Measurements from ENCODE around the gene HTR3C.
"Not testable (repeated sequence)": the region's sequence is repeated elsewhere in the genome, so short reads cannot be mapped to it uniquely, and the experiment has no call there.

Gene HTR3C, protein sequence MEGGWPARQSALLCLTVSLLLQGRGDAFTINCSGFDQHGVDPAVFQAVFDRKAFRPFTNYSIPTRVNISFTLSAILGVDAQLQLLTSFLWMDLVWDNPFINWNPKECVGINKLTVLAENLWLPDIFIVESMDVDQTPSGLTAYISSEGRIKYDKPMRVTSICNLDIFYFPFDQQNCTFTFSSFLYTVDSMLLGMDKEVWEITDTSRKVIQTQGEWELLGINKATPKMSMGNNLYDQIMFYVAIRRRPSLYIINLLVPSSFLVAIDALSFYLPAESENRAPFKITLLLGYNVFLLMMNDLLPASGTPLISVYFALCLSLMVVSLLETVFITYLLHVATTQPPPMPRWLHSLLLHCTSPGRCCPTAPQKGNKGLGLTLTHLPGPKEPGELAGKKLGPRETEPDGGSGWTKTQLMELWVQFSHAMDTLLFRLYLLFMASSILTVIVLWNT

DNA sequence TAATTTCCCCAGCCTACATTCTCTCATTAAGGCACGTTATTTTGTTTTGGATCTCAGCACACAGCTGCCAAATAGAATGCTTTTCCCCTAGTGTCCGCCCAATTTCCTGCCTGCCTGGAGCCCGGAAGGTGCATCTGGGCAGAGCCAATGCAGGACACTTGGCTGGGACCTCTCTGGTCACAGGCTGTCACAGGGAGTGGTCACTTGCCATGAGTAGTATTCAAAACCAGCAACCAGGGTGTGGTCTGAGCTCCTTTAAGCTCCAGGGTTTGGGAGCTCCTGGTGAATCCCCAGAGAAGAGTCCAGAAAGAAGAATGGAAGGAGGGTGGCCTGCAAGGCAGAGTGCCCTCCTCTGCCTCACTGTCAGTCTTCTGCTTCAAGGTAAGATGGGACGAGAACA is at the start of gene HTR3C:
Gene HTR3C (plus strand): TSS at position 281 of the 400 bp plus-strand sequence. CDS start 34 bp downstream, at position 315.
- DNase-seq: no peak

DNA sequence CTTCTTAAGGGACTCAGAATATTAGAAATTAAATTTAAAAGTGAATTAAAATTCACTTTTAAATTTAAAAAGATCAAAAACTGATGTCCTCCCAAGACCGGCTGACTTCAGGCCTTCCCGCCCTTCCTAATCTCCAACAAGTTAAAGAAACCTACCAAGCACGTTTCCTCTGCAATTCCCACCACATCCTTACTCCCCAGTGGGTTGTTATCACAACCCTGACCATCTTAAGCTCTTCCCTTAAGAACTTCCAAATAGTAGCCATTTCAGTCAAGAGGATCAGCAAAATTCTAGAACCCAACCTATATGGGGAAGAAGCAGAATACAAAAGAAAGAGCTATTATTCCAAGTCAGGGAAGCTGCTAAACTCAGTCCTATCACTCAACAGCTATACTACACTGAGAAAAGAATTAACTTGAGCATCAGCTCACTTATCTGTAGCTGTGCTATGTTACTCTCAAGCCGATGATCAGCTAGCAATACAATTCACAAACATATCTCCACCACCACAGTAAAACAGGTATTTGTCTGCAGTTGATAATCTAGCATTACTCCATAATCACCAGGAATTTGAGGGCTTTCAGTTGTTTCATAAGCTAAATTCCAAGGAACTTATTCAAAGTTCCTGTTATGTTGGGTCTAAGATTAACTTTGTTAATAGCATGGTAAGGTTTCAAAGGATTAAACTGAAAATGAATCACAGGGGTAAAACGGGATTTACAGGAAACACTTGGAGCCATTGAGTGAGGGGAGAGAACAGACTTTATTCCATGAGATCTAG is 49.5 kb upstream of the HTR3C start:
- DNase-seq: no peak

DNA sequence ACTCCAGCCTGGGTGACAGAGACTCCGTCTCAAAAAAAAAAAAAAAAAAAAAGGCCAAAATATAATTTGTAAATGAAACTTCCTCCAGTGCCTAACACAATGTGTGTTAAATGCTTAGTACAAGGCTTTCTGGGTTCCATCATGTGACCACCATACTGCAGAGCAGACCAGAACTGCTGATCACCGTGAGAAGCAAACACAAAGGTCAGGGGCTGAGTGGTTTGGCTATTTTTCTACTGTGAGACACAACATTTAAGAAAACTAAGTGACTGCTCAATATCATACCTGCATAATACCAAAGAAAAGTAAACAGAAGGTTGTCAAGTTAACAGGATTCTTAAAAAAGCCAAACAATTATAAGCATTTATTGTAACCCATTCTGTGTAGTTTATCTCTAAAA is 48.4 kb upstream of the HTR3C start:
- no peak for DNase-seq

DNA sequence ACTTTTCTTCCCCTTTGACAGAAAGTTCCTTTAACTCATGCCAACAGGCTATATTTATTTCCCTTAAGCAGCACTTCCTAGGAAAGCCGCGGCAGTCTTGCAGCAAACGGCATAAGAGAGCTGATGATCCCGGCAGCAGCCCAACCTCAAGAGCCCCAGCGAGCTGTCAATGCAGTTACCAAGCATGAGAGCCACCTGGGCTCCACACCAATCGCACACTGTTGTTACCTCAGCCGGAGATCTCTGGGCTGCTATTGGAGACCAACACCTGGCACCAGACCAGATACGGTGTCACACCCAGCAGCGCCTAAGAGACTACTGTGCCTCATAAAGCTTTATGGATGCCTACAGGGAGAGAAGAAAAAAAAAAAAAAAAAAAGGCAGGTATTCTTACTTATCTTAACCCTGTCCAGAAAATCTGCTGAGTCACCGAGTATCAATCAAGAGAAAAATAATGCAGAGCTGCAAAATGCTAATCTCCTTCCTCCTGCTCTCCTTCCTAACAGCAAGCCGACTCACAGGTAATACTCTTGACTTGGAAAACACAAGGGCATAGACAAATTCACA is 46.8 kb upstream of the HTR3C start:
- no peak for DNase-seq

DNA sequence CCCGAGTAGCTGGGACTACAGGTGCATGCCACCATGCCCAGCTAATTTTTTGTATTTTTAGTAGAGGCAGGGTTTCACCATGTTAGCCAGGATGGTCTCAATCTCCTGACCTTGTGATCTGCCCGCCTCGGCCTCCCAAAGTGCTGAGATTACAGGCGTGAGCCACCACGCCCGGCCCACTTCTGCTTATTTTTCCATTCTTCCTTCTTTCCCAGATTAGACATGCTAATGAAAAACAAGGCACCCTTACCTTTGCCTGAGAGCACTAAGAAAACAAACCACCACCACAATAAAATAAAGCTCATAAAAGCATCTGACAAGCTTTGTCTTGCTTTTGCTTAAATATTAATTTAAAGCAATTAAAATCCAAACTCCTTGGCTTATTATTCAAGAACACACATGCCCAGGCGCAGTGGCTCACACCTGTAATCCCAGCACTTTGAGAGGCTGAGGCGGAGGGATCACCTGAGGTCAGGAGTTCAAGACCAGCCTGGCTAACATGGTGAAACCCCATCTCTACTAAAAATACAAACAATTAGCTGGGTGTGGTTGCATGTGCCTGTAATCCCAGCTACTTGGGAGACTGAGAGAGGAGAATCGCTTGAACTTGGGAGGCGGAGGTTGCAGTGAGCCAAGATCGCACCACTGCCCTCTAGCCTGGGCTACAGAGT is 45.6 kb upstream of the HTR3C start:
- not testable (repeated sequence) for DNase-seq

DNA sequence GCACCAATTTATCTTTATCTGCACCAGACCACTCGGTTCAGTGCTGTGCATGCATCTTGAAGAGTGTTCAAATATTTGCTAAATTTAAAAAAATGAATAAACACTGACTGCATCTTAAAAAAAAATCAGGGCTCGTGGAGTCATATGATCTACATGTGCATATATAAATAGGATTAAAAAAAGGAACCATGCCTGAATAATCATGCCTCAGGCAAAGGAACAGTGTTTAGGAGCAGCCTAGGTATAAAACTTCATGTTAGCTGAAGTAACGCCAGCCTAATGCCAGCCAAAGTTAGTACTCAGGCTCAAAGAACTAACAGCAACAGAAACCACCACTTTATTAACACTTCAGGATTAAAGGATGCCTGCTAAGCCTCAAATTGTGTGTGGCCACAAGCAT is 44.7 kb upstream of the HTR3C start:
- no peak for DNase-seq

DNA sequence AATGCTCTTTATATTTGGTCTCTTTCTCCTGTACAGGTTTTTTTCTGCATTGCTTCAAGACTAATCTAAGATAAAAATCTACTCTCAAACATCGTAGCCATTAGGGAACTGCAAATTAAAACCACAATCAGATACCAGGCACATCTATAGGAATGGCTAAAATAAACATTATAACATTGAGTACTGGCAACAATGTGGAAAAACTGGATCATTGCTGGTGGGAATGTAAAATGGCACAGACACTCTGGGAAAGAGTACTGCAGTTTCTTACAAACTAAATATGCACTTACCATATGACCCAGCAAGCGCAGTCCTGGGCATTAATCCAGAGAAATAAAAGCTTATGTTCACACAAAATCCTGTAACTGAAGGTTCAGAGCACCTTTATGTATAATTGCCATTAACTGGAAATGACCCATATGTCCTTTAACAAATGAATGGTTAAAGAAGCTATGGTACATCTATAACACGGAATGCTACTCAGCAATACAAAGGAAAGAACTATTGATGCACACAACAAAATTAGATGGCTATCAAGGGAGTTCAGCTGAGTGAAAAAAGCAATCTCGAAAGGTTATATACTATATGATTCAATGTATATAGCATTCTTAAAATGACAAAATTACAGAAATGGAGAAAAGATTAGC is 41.5 kb upstream of the HTR3C start:
- no peak for DNase-seq

DNA sequence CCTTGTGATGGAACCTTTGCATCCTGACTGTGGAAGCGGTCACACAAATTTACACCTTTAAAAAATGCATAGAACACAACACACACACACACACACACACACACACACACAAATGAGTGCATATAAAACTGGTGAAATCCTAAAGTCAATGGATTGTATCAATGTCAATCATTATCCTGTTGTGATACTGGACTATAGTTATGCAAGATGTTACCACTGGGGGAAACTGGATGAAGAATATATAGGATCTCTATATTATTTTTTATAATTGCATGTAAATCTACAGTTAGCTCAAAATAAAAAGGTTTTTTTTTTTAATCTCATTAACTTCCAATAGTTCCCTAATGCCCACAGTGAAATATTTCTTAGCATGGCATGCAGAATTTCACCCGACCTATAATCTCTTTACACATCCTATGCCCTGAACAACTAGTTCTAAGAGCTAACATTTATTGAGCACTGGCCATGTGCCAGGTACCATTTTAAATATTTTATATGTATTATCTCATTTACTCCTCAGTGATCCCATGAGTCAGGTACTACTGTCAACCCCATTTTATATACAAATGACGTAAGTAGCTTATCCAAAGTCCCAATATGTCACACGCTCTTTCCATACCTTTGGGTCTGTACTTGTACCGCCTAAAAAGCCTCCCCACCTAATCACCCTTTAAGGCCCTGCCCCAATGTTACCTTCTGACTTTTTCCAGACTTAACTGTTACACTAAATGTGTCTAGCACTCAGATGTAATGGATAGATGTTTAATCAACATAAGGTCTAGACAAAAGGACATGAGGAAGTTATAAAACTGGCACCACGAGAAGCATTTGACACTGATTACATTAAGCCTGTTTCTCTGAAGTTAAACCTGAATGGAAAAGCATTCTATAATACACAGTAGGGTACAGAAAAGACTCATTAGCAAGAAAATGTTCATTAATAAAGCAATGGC is 40.6 kb upstream of the HTR3C start:
- no peak for DNase-seq

DNA sequence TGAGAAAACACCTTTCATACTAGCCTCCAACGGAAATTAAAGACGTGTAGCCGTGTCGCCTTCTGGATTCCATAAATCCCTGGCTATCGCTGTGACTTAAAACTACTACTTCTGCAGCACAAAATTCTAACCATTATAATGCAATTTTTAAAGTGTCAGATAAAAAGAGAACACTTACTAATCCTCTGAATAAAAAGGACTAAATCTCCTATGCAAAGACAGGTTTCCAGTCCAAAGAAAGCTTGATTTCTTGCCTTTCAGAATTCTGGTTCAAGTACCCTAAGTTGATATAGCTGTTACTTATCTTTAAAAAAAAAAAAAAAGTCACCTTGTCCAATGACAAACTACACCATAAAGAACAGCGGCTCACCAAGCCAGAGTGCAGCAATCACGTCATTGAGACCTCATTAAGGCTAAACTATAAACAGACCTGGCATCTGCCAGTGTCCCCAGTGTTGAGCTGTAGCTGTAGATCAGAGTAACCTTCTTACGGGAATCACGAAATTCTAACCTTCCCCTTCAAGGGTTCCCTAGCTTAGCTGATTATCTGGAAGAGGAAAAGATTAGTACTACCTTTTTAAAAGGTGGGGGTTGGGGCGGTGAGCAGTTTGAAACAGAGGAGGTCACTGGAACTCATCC is 37.3 kb upstream of the HTR3C start:
- DNase-seq: no peak

DNA sequence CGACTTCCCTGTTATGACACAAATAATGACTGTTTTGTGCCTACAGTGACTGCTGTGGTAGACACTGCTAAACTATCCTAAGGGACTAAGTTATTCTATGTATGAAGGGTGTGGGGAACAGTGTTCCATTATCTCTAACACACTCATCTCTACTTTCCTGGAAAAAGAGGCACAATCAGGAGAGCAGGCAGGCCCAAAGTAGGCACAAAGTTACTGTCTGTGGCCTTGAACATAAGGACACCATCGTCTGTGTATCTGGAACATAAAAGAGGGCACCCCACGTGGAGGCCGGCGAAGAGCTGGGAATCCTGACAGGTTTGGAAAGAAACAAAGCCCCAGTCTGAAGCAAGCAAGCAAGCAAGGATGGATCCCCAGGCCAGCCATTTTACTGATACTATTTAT is 36.7 kb upstream of the HTR3C start:
- DNase-seq: no peak

DNA sequence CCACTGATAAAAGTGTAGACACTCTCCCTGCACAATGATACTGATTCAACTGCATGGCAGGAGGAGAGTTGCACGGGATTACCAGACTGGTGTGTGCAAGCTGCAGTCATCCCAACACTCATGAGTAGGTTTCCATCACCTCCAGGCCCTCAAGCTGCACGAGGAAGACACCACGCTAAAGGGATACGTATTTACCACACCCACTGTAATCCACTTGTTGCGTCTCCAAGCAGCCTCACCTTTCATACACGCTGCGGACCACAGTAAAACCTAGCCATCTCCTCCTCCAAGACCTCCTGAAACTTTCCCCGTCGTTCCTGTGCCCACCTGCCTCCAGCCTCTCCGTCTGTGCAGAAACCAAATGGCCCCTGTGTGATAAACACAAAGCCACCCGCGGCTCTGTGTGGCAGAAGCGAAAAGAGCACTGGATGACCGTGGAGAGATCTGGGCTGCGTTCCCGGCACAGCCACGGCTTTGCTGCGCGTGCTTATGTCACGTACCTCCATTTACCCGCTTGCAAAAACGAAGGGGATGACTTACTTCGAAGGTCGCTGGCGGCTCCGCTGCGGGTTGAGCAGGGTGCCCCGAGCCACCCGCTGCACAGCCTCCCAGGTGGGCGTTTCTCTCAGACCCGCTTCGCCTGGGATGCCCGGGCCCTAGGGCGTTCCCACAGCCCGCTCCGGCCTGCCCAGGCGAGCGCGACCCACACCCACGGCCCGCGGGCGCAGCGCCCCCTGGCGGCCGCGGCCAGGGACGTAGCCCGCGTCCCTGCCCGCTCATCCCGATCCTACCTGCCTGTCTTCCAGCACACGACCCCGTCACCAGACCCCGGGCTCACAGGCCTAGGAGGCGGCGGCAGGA is 35.8 kb upstream of the HTR3C start:
- peak; percentile 32 for DNase-seq

DNA sequence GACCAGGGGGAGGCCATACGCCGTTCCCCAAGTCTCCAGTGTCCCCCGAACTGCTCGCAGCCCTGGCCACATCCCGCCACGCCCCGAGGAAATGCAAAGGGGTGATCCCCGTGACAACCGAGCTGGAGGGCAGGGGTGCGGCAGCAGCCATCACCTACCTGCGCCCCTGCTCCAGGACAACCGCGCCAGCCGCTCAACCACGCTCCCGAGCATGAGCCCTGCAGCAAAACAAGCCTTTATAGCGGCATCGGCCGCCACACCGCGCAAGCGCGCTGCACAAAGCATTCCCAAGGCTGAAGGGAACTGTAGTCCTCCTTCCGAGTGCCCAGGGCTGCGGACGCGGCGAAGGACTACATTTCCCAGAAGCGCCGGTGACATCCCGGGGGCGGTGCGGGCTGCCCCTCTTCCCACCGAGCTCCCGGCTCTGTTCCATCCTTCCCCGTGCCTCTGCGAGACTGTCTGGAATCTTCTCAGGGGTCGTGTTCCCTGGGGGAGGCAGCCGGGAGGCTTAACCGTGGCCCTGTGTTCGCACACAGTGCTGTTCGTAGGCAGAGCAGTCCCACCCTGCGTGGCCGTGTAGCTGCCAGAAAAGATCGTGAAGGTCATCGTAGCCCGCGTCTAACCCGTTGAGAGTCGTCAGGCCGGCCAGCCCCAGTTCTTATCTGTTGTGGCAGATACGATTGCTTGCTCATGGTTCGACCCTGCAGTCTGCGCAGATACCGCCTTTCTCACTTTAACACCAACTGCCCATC is 35.0 kb upstream of the HTR3C start, which contains the start of gene ABCC5:
Gene ABCC5 (minus strand): TSS at position 213 of the 752 bp plus-strand sequence. CDS start 3,492 bp downstream, outside the sequence.
- DNase-seq: peak; percentile 75

DNA sequence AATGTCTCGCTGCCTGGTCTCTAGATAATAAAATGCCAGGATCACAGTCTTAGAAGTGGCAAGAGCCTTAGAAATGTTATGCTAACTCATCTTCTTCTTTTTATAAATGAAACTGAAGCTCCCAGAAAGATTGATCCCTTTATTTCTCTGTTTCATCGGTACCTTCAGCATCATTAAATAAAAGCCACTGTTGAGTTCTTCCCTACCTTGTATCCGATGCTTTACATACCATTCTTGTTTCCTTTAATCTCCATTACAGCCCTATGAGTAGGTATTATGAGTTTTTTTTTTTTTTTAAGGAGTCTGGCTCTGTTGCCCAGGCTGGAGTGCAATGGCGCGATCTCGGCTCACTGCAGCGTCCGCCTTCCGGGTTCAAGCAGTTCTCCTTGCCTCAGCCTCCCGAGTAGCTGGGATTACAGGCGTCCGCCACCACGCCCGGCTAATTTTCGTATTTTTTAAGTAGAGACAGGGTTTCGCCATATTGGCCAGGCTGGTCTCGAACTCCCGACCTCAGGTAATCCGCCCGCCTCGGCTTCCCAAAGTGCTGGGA is 34.3 kb upstream of the HTR3C start:
- DNase-seq: no peak

DNA sequence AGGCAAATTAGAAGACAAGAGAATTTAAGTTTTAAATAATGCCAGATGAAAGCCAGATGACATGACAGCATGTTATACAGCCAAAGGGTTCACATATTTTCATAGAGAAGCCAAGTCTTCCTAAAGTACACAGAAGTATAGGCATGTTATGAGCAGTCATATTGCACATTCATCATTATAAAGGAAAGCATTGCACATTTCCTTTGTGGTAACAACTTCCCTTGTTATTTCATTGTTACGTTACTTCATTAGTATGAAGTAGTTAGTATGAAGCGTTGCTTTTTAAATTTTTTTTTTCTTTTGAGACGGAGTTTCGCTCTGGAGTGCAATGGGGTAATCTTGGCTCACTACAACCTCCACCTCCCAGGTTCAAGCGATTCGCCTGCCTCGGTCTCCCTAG is 30.5 kb upstream of the HTR3C start:
- DNase-seq: no peak

DNA sequence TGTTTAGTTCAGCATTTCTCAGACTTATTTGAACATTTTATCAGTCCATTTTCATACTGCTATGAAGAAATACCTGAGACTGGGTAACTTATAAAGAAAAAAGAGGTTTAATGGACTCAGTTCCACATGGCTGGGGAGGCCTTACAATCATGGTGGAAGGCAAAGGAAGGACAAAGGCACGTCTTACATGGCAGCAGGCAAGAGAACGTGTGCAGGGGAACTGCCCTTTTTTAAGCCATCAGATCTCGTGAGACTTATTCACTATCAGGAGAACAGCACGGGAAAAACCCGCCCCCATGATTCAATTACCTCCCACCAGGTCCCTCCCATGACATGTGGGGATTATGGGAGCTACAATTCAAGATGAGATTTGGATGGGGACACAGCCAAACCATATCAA is 27.6 kb upstream of the HTR3C start:
- DNase-seq: not testable (repeated sequence)

DNA sequence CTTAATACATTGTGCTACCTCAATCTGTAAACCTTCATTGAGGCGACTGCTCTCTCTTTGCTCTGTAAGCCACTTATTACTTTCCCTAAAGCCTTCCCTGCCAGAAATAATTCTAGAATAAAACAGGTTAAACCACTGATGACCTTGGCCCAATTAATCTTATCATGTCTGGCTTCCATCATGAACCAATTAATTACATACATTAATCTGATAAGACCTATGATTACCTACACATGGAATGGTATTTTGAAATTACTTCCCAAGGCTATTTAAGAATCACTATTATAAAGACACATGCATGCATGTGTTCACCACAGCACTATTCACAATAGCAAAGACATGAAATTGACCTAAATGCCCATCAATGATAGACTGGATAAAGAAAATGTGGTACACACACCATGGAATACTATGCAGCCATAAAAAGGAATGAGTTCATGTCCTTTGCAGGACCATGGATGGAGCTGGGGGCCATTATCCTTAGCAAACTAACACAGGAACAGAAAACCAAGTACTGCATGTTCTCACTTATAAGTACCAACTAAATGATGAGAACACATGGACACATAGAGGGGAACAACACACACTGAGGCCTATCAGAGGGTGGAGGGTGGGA is 24.5 kb upstream of the HTR3C start:
- not testable (repeated sequence) for DNase-seq

DNA sequence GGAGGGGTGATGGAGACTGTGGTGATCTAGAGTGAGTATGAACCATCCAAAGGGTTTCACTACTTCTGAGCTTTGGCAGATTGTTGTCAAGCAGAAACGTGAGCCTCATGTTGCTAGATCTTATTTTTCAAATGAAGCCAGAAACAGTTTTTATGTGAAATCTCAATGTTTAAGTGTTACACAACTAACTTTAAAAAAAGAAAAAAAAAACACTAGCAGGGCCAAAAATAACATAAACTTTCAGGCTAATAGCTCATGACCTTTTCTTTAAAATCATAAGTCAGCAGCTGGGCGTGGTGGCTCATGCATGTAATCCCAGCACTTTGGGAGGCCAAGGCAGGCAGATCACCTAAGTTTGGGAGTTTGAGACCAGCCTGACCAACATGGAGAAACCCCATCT is 23.4 kb upstream of the HTR3C start:
- no peak for DNase-seq

DNA sequence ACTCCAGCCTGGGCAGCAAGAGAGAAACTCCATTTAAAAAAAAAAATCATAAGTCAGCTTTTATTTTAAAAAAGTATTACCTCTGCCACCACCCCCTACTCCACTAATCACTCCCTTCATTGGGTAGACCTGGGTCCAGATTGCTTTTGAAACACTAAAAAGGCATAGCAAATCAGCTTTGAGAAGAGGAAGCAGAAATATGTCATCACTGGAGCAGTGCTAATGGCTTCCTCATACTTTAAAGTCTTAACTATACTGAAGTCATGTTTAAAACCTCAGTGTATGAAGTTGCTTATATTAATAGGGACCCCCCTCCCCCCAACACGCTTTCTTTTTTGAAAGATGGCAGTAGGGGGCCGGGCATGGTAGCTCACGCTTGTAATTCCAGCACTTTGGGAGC is 22.3 kb upstream of the HTR3C start:
- no peak for DNase-seq

Measured in activated gamma-delta T cell treated with Interleukin-2 at 50 U/mL for 16 hours (primary cell).